ENCODE measurements around the gene C20orf204. TPM values are rescaled to one million over a fixed set of nuclear protein-coding genes. Genes with fewer than 3 reads are reported as not detected.

C20orf204 gene
- total and polyA plus RNA-seq, 9 of the 15 experiments (the other 6 are each of a cell fraction or from before 2014, with no cell fraction given): 0.11 to 1.1 (median 0.36) TPM; not detected in 2

DNA sequence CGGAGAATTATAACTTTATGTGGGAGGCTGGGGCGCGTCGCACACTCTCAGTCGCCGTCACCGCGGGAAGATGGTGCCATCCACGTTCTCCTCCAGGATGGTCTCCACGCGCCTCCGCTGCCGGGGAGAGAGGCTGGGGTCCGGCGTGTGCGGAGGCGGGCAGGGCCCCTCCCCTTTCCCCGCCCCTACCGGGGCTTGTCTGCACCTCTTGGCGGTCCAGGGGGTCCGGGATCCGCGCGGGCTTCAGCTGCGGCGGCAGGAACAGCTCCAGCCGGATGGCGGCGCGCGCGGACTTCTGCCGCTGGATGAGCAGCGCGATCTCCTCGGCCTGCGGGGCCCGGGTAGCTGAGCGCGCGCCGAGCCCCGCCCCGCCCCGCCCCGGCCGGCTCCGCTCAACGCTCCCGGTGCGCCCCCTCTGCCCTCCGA is 47.4 kb downstream of the C20orf204 start (continued):
- TF ChIP-seq, protein P1, sequence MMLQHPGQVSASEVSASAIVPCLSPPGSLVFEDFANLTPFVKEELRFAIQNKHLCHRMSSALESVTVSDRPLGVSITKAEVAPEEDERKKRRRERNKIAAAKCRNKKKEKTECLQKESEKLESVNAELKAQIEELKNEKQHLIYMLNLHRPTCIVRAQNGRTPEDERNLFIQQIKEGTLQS (IDR thresholded peaks at IDR 0.05): no peak
- TF ChIP-seq, protein P1 (CRISPR knock-in tag; conservative IDR thresholded peaks at IDR 0.05): no peak
- 0 out of 4 replicates have a peak, but pooled peaks of 1 of the 2 experiments have one; percentile 12 for TF ChIP-seq RCOR1 (IDR thresholded peaks at IDR 0.05; ENCODE audit: borderline replicate concordance in 1 of 2, low read depth in 2 of 2, low read length in 2 of 2)
- TF ChIP-seq MTF1 (CRISPR knock-in tag; IDR thresholded peaks at IDR 0.05; ENCODE audit: borderline replicate concordance): no peak
- TF ChIP-seq RBM25 (IDR thresholded peaks at IDR 0.05; ENCODE audit: low read depth, low read length, severe bottlenecking): no peak
- no peak for TF ChIP-seq BRCA1 (IDR thresholded peaks at IDR 0.05)
- no peak for TF ChIP-seq BRCA1 (CRISPR knock-in tag; IDR thresholded peaks at IDR 0.05)
- no peak for TF ChIP-seq BCL6 (CRISPR knock-in tag; IDR thresholded peaks at IDR 0.05)
- TF ChIP-seq RAD21 (CRISPR knock-in tag; conservative IDR thresholded peaks at IDR 0.05 in 1 of 2, IDR thresholded peaks at IDR 0.05 in 1 of 2): peak; percentile 64 to 76
- TF ChIP-seq SPI1 (IDR thresholded peaks at IDR 0.05; ENCODE audit: borderline replicate concordance, low read depth, low read length): no peak
- no peak for TF ChIP-seq ZHX1 (conservative IDR thresholded peaks at IDR 0.05; ENCODE audit: low read length)
- TF ChIP-seq, protein P2, sequence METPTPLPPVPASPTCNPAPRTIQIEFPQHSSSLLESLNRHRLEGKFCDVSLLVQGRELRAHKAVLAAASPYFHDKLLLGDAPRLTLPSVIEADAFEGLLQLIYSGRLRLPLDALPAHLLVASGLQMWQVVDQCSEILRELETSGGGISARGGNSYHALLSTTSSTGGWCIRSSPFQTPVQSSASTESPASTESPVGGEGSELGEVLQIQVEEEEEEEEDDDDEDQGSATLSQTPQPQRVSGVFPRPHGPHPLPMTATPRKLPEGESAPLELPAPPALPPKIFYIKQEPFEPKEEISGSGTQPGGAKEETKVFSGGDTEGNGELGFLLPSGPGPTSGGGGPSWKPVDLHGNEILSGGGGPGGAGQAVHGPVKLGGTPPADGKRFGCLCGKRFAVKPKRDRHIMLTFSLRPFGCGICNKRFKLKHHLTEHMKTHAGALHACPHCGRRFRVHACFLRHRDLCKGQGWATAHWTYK (CRISPR knock-in tag; IDR thresholded peaks at IDR 0.05): no peak
- TF ChIP-seq, protein P3, sequence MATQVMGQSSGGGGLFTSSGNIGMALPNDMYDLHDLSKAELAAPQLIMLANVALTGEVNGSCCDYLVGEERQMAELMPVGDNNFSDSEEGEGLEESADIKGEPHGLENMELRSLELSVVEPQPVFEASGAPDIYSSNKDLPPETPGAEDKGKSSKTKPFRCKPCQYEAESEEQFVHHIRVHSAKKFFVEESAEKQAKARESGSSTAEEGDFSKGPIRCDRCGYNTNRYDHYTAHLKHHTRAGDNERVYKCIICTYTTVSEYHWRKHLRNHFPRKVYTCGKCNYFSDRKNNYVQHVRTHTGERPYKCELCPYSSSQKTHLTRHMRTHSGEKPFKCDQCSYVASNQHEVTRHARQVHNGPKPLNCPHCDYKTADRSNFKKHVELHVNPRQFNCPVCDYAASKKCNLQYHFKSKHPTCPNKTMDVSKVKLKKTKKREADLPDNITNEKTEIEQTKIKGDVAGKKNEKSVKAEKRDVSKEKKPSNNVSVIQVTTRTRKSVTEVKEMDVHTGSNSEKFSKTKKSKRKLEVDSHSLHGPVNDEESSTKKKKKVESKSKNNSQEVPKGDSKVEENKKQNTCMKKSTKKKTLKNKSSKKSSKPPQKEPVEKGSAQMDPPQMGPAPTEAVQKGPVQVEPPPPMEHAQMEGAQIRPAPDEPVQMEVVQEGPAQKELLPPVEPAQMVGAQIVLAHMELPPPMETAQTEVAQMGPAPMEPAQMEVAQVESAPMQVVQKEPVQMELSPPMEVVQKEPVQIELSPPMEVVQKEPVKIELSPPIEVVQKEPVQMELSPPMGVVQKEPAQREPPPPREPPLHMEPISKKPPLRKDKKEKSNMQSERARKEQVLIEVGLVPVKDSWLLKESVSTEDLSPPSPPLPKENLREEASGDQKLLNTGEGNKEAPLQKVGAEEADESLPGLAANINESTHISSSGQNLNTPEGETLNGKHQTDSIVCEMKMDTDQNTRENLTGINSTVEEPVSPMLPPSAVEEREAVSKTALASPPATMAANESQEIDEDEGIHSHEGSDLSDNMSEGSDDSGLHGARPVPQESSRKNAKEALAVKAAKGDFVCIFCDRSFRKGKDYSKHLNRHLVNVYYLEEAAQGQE (IDR thresholded peaks at IDR 0.05; ENCODE audit: borderline replicate concordance): peak; percentile 55
- TF ChIP-seq, protein P3 (CRISPR knock-in tag; IDR thresholded peaks at IDR 0.05; ENCODE audit: low read depth): no peak
- TF ChIP-seq ZNF23 (CRISPR knock-in tag; IDR thresholded peaks at IDR 0.05): no peak
- no peak for TF ChIP-seq ESRRB (CRISPR knock-in tag; IDR thresholded peaks at IDR 0.05; ENCODE audit: borderline replicate concordance)
- no peak for TF ChIP-seq SMARCA5 (IDR thresholded peaks at IDR 0.05)
